Measurements from ENCODE around the gene AANAT.

Gene AANAT

GRCh38 chr17:76490112-76490710, 22.8 kb downstream of the AANAT start:
- no peak for DNase-seq (ENCODE audit: low spot score)

- DNase-seq (ENCODE audit: low spot score), result no peak
These were observed 24.1 kb downstream of the AANAT start for GRCh38 chr17:76491271-76492122.

GRCh38 chr17:76492123-76492988, 25.0 kb downstream of the AANAT start:
- no peak for DNase-seq (ENCODE audit: low spot score)

- peak; percentile 80 for DNase-seq (ENCODE audit: low spot score)
These were observed 25.6 kb downstream of the AANAT start for GRCh38 chr17:76492989-76493501.

GRCh38 chr17:76493505-76494167, 26.2 kb downstream of the AANAT start:
- no peak for DNase-seq (ENCODE audit: low spot score)

- no peak for DNase-seq (ENCODE audit: low spot score)
These were observed 28.4 kb downstream of the AANAT start for GRCh38 chr17:76495663-76496400.

- no peak for DNase-seq (ENCODE audit: low spot score)
These were observed 29.1 kb downstream of the AANAT start for GRCh38 chr17:76496464-76496863.

- DNase-seq (ENCODE audit: low spot score), result no peak
These were observed 30.2 kb downstream of the AANAT start for GRCh38 chr17:76497699-76497978.

GRCh38 chr17:76497979-76498875, 30.8 kb downstream of the AANAT start:
- peak; percentile 84 for DNase-seq (ENCODE audit: low spot score)

GRCh38 chr17:76498876-76499251, 31.5 kb downstream of the AANAT start:
- no peak for DNase-seq (ENCODE audit: low spot score)

GRCh38 chr17:76499267-76499667, 31.9 kb downstream of the AANAT start:
- no peak for DNase-seq (ENCODE audit: low spot score)

GRCh38 chr17:76500074-76500746, 32.8 kb downstream of the AANAT start:
- DNase-seq (ENCODE audit: low spot score), result no peak

- DNase-seq (ENCODE audit: low spot score), result no peak
These were observed 33.3 kb downstream of the AANAT start for GRCh38 chr17:76500747-76501017.

GRCh38 chr17:76501018-76501826, 33.8 kb downstream of the AANAT start, which contains the start of gene RHBDF2:
Gene RHBDF2 (minus strand): TSS chr17:76501423. CDS start chr17:76481524, 19,899 bp downstream.
- DNase-seq (ENCODE audit: low spot score), result peak; percentile 92

- no peak for DNase-seq (ENCODE audit: low spot score)
These were observed 34.5 kb downstream of the AANAT start for GRCh38 chr17:76501827-76502307.

- DNase-seq (ENCODE audit: low spot score), result no peak
These were observed 35.2 kb downstream of the AANAT start for GRCh38 chr17:76502341-76503211.

- DNase-seq (ENCODE audit: low spot score), result no peak
These were observed 36.7 kb downstream of the AANAT start for GRCh38 chr17:76504117-76504516.
